Spleen (tissue), 11 donors: Measurements from ENCODE around the gene CD48. TPM values are rescaled to one million over a fixed set of nuclear protein-coding genes. Genes with fewer than 3 reads are reported as not detected.
A peak's percentile ranks its signal among the peaks of the same experiment; 100 is the strongest.

Experiments used
- DNase-seq: peaks from one replicate; pipeline ENCODE4 v3.0.0-alpha.2; 2020
- H3K27ac ChIP-seq, 8 donors: fragments of 200-600 bp; sonication (generic) in 7 of 8; 1 replicate in 4 of 8; 2 replicates in 4 of 8; pipeline versions ENCODE4 v1.5.0 to v1.8.0; 2016 to 2021; ENCODE audit warnings: inconsistent platforms in 4 of 8, mild to moderate bottlenecking in 4 of 8, moderate library complexity in 1 of 8
- H3K27me3 ChIP-seq, 7 donors: fragments of 200-600 bp; sonication (generic) in 6 of 7; replicated peaks in 1 of 7; 1 replicate in 4 of 7; 2 replicates in 3 of 7; pipeline versions ENCODE4 v1.5.0 to v1.8.0; 2016 to 2021; ENCODE audit warnings: inconsistent platforms in 3 of 7, mild to moderate bottlenecking in 1 of 7
- H3K36me3 ChIP-seq, 6 donors: fragments of 200-600 bp; sonication (generic) in 5 of 6; 1 replicate in 4 of 6; 2 replicates in 2 of 6; pipeline versions ENCODE4 v1.5.0 to v1.8.0; 2016 to 2021; ENCODE audit warnings: inconsistent platforms in 2 of 6
- H3K4me1 ChIP-seq, 6 donors: fragments of 200-600 bp; sonication (generic) in 5 of 6; 1 replicate in 3 of 6; 2 replicates in 3 of 6; pipeline versions ENCODE4 v1.5.0 to v1.8.0; 2016 to 2021; ENCODE audit warnings: inconsistent platforms in 3 of 6
- H3K4me3 ChIP-seq, 8 donors: fragments of 200-600 bp; sonication (generic) in 7 of 8; 1 replicate in 4 of 8; 2 replicates in 4 of 8; pipeline versions ENCODE4 v1.5.0 to v1.8.0; 2016 to 2021; ENCODE audit warnings: inconsistent platforms in 4 of 8, mild to moderate bottlenecking in 4 of 8, moderate library complexity in 2 of 8
- H3K9me3 ChIP-seq, 8 donors: fragments of 200-600 bp; sonication (generic) in 7 of 8; 1 replicate in 4 of 8; 2 replicates in 4 of 8; pipeline versions ENCODE4 v1.5.0 to v1.8.0; 2016 to 2021; ENCODE audit warnings: inconsistent platforms in 4 of 8
- CTCF ChIP-seq, 11 experiments: fragments of 200-600 bp in 7 of 11; fragments of 450-650 bp in 4 of 11; sonication (generic) in 4 of 11; IDR thresholded peaks in 8 of 11; conservative IDR thresholded peaks in 3 of 11; 1 replicate in 7 of 11; 2 replicates in 4 of 11; pipeline versions ENCODE4 v1.4.0 to v1.8.0; 2016 to 2021; ENCODE audit warnings: antibody characterized with exemption in 11 of 11, inconsistent platforms in 4 of 11, mild to moderate bottlenecking in 1 of 11
- POLR2A ChIP-seq, 3 donors: fragments of 450-650 bp; IDR thresholded peaks; one replicate each; pipeline ENCODE4 v1.5.1; 2017; ENCODE audit warnings: antibody characterized with exemption in 3 of 3, mild to moderate bottlenecking in 1 of 3
- POLR2AphosphoS5 ChIP-seq, 3 donors: sonication (generic); formaldehyde crosslinking; IDR thresholded peaks; one replicate each; pipeline ENCODE4 v1.5.1; 2017; ENCODE audit warnings: antibody characterized with exemption in 3 of 3
- WGBS, 5 donors: extraction: QIAGEN DNeasy Blood & Tissue Kit in 3 of 5; methylation state at CpG; one replicate each; pipeline versions ENCODE4 v1.1.5 to v1.1.7; 2013 to 2018; 5-methylcytosine and 5-hydroxymethylcytosine counted together
- intact Hi-C: fragments of 100-400 bp; cut with DNase I; formaldehyde crosslinking; loops from one replicate; pipeline ENCODE4 v1.15.0; 2023; ENCODE audit warnings: low total_unique reads
- polyA plus RNA-seq, 3 donors: library from polyadenylated mRNA; stranded (reverse); fragments of 200-250 nt; gene quantifications; one replicate each; pipeline ENCODE4 v1.2.1, GENCODE V29; 2013
- total RNA-seq, 7 donors: library from RNA; depleted of rRNA in 3 of 7; stranded (reverse); fragments of >200 nt in 3 of 7; fragmentation: NEBNext Ultra II Directional in 4 of 7; extraction: Animal tissue kit (Norgen Biotek cat#: 25700) in 4 of 7; gene quantifications; one replicate each; pipeline versions ENCODE4 v1.1.0 to v1.2.1, GENCODE V29; 2016 to 2021
- donor health status: healthy with polysubstance abuse.
- donor health status: DM: no; HTN: no; CAD: no; lungs with moderate emphysema.
- donor health status: DM: no; HTN: no; CAD: no.
- donor health status: Bipolar disorder and iron deficiency.
- donor health status: healthy.
- donor health status: DM: no; HTN: no; CAD: no.
- donor health status: DM: yes; HTN: yes; CAD: no.

CD48 gene
- total and polyA plus RNA-seq, 10 donors = 150 to 510 (median 248) TPM

GRCh38 chr1:160676869-160677597 is 34.6 kb downstream of the CD48 start:
- WGBS, 5 donors = 81 to 87% (median 84%) methylated on average over 13 of the region's 13 CpGs
- Histone ChIP-seq H3K4me3 (no peak overlapping the region), H3K36me3 (peaks cover 0 to 61% (median 45%) of the 10 kb centered on the region in 6 donors), H3K27me3 (no peaks in the 10 kb centered on the region), H3K9me3 (no peaks in the 10 kb centered on the region), H3K4me1 (peaks cover 31 to 71% (median 52%) of the 10 kb centered on the region in 6 donors), H3K27ac (no peak overlapping the region)
- no peak for DNase-seq
- intact Hi-C loops = loop anchor here (10.0 kb wide), 1 partner anchor 62 kb away; no protein-coding TSS in a partner anchor
- peak in 1 of 3 donors; percentile 10 for TF ChIP-seq POLR2AphosphoS5 (IDR thresholded peaks at IDR 0.05)
- no peak for TF ChIP-seq CTCF (IDR thresholded peaks at IDR 0.05 in 8 of 11, conservative IDR thresholded peaks at IDR 0.05 in 3 of 11)
- TF ChIP-seq POLR2A (IDR thresholded peaks at IDR 0.05) = no peak

- WGBS, 5 donors = 42 to 54% (median 49%) methylated on average over 6 of the region's 6 CpGs
- H3K4me3 ChIP-seq = peak overlapping the region in 1 of 8 donors; percentile 0
- DNase-seq = peak; percentile 94
- peaks cover 0 to 49% (median 33%) of the 10 kb centered on the region in 6 donors for H3K36me3 ChIP-seq
- intact Hi-C loops = loop anchor here (10.0 kb wide), 1 partner anchor 61 kb away; no protein-coding TSS in a partner anchor
- no peaks in the 10 kb centered on the region for H3K27me3 ChIP-seq
- no peaks in the 10 kb centered on the region for H3K9me3 ChIP-seq
- H3K27ac ChIP-seq = peak overlapping the region in 6 of 8 donors; percentile 36 to 81 (median 60)
- TF ChIP-seq POLR2A (IDR thresholded peaks at IDR 0.05) (no peak), CTCF (IDR thresholded peaks at IDR 0.05 in 8 of 11, conservative IDR thresholded peaks at IDR 0.05 in 3 of 11) (peak; percentile 66 to 84 (median 79)), POLR2AphosphoS5 (IDR thresholded peaks at IDR 0.05) (peak in 2 of 3 donors; percentile 14 to 71)
- peaks cover 36 to 71% (median 50%) of the 10 kb centered on the region in 6 donors for H3K4me1 ChIP-seq
Measured at GRCh38 chr1:160675641-160676410, 35.8 kb downstream of the CD48 start.

- intact Hi-C loops = loop anchor here (10.0 kb wide), 1 partner anchor 60 kb away; no protein-coding TSS in a partner anchor
- WGBS, 5 donors = 38 to 65% (median 60%) methylated on average over 2 of the region's 2 CpGs
- no peak for DNase-seq
- no peaks in the 10 kb centered on the region for H3K27me3 ChIP-seq
- H3K9me3 ChIP-seq = peaks cover 0 to 7% (median 5%) of the 10 kb centered on the region in 8 donors
- no peak overlapping the region for H3K4me3 ChIP-seq
- peaks cover 36 to 68% (median 50%) of the 10 kb centered on the region in 6 donors for H3K4me1 ChIP-seq
- H3K27ac ChIP-seq = peak overlapping the region in 5 of 8 donors; percentile 38 to 81 (median 63)
- TF ChIP-seq POLR2AphosphoS5 (IDR thresholded peaks at IDR 0.05) (peak in 2 of 3 donors; percentile 21 to 49), CTCF (IDR thresholded peaks at IDR 0.05 in 8 of 11, conservative IDR thresholded peaks at IDR 0.05 in 3 of 11) (no peak)
- H3K36me3 ChIP-seq = peaks cover 0 to 35% (median 19%) of the 10 kb centered on the region in 6 donors
Measured at GRCh38 chr1:160674415-160674814, 37.2 kb downstream of the CD48 start.
